ENCODE data around the gene SUFU.

Gene SUFU

DNA sequence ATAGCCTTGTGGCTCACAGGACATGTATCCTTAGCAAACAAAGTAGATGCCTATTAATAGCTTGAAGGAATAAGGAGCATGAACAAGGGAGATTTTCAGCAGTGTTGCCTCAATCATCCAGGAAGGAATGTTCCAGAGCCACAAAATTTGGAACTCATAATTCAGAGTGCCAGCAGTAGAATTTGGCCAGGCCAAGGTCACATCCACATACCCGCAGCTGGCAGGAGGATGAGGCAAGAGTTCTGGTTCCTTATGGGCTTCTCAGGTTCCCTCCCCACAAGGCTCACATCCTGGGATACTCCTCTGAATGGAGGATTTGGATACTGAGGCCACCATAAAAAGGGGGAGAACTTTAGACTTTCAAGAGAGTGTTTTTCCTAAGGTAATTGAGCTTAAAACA, 45.8 kb downstream of the SUFU start:
- H2AFZ ChIP-seq (ENCODE audit: low read length), result no peak overlapping the region
- H2BK120ac ChIP-seq (ENCODE audit: low read depth, low read length), result no peak overlapping the region
- no peak overlapping the region for H2BK5ac ChIP-seq (ENCODE audit: low read length)
- peaks cover 1% of the 10 kb centered on the region for H3K79me1 ChIP-seq (ENCODE audit: low read depth, low read length)
- no peak overlapping the region for H4K91ac ChIP-seq (ENCODE audit: low read depth, low read length, poor library complexity)
- peaks cover 0 to 3% of the 10 kb centered on the region in 2 donors for H3K4me1 ChIP-seq (ENCODE audit: control insufficient read depth in 2 of 2, insufficient read depth in 1 of 2, low read depth in 1 of 2, low read length in 2 of 2)
- H3K4ac ChIP-seq (ENCODE audit: low read length), result no peak overlapping the region
- H3K9me3 ChIP-seq (replicated peaks in 1 of 2; ENCODE audit: control insufficient read depth in 2 of 2, insufficient read depth in 1 of 2, low read depth in 1 of 2, low read length in 2 of 2), result no peaks in the 10 kb centered on the region
- no peak overlapping the region for H2AK5ac ChIP-seq (ENCODE audit: low read depth, low read length)
- no peak overlapping the region for H2BK12ac ChIP-seq (ENCODE audit: low read length)
- no peaks in the 10 kb centered on the region for H3K27me3 ChIP-seq (ENCODE audit: control insufficient read depth in 3 of 3, insufficient read depth in 3 of 3, low read depth in 1 of 3, low read length in 3 of 3)
- no peak overlapping the region for H3K27ac ChIP-seq (replicated peaks; ENCODE audit: low read length)
- H3K23ac ChIP-seq (ENCODE audit: low read depth, low read length, poor library complexity), result no peak overlapping the region
- H3K4me2 ChIP-seq (ENCODE audit: insufficient read depth, low read length, poor library complexity, severe bottlenecking), result no peak overlapping the region
- H2BK15ac ChIP-seq (ENCODE audit: low read length), result no peak overlapping the region
- no peak overlapping the region for H3K9ac ChIP-seq (ENCODE audit: low read depth, low read length, poor library complexity)
- no peak overlapping the region for H4K8ac ChIP-seq (ENCODE audit: low read depth, low read length)
- peaks cover 10 to 29% of the 10 kb centered on the region in 2 donors for H3K36me3 ChIP-seq (replicated peaks in 1 of 2; ENCODE audit: control insufficient read depth in 2 of 2, insufficient read depth in 2 of 2, low read length in 2 of 2)
- no peak overlapping the region for H3K4me3 ChIP-seq (ENCODE audit: low read length in 2 of 2)
- H3K18ac ChIP-seq (ENCODE audit: low read length), result no peak overlapping the region
- no peak overlapping the region for H3K14ac ChIP-seq (ENCODE audit: low read length)
- no peak for DNase-seq (ENCODE audit: low spot score)
- WGBS, 2 donors (ENCODE audit: extremely low coverage in 2 of 2, insufficient read length in 2 of 2, insufficient replicate concordance in 1 of 2), result no CpG with 5 or more reads among the region's 1 CpG

DNA sequence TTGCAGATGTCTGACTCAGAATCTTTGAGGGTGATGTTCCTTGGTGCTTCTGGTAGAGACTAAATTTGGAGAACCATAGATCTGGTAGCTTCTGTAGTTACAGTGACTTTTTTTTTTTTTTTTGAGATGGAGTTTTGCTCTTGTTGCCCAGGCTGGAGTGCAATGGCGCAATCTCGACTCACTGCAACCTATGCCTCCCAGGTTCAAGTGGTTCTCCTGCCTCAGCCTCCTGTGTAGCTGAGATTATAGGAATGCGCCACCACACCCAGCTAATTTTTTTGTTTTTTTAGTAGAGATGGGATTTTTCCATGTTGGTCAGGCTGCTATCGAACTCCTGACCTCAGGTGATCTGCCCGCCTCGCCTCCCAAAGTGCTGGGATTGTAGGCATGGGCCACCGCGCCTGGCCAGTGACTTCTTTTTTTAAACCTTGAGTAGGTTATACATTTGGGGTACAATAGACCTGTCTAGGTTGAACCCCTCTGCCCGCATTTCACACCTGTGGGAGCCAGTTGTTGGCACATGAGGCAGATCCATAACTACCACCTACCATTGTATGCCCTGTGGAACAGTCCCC, 47.0 kb downstream of the SUFU start:
- no peak overlapping the region for H2BK12ac ChIP-seq (ENCODE audit: low read length)
- H3K9ac ChIP-seq (ENCODE audit: low read depth, low read length, poor library complexity), result no peak overlapping the region
- no peak overlapping the region for H4K8ac ChIP-seq (ENCODE audit: low read depth, low read length)
- no peak overlapping the region for H2BK15ac ChIP-seq (ENCODE audit: low read length)
- H3K23ac ChIP-seq (ENCODE audit: low read depth, low read length, poor library complexity), result no peak overlapping the region
- no peaks in the 10 kb centered on the region for H3K9me3 ChIP-seq (replicated peaks in 1 of 2; ENCODE audit: control insufficient read depth in 2 of 2, insufficient read depth in 1 of 2, low read depth in 1 of 2, low read length in 2 of 2)
- H3K4ac ChIP-seq (ENCODE audit: low read length), result no peak overlapping the region
- H2BK120ac ChIP-seq (ENCODE audit: low read depth, low read length), result no peak overlapping the region
- H2BK5ac ChIP-seq (ENCODE audit: low read length), result no peak overlapping the region
- no peaks in the 10 kb centered on the region for H3K27me3 ChIP-seq (ENCODE audit: control insufficient read depth in 3 of 3, insufficient read depth in 3 of 3, low read depth in 1 of 3, low read length in 3 of 3)
- no peak for DNase-seq (ENCODE audit: low spot score)
- H3K36me3 ChIP-seq (replicated peaks in 1 of 2; ENCODE audit: control insufficient read depth in 2 of 2, insufficient read depth in 2 of 2, low read length in 2 of 2), result peaks cover 10 to 29% of the 10 kb centered on the region in 2 donors
- no peak overlapping the region for H3K4me3 ChIP-seq (ENCODE audit: low read length in 2 of 2)
- H3K4me2 ChIP-seq (ENCODE audit: insufficient read depth, low read length, poor library complexity, severe bottlenecking), result no peak overlapping the region
- H3K14ac ChIP-seq (ENCODE audit: low read length), result no peak overlapping the region
- H3K18ac ChIP-seq (ENCODE audit: low read length), result no peak overlapping the region
- H3K79me1 ChIP-seq (ENCODE audit: low read depth, low read length), result peaks cover 2% of the 10 kb centered on the region
- H2AFZ ChIP-seq (ENCODE audit: low read length), result no peak overlapping the region
- no peak overlapping the region for H3K27ac ChIP-seq (replicated peaks; ENCODE audit: low read length)
- H2AK5ac ChIP-seq (ENCODE audit: low read depth, low read length), result no peak overlapping the region
- peaks cover 0 to 5% of the 10 kb centered on the region in 2 donors for H3K4me1 ChIP-seq (ENCODE audit: control insufficient read depth in 2 of 2, insufficient read depth in 1 of 2, low read depth in 1 of 2, low read length in 2 of 2)
- H4K91ac ChIP-seq (ENCODE audit: low read depth, low read length, poor library complexity), result no peak overlapping the region
- WGBS, 2 donors (ENCODE audit: extremely low coverage in 2 of 2, insufficient read length in 2 of 2, insufficient replicate concordance in 1 of 2), result no CpG with 5 or more reads among the region's 9 CpGs

DNA sequence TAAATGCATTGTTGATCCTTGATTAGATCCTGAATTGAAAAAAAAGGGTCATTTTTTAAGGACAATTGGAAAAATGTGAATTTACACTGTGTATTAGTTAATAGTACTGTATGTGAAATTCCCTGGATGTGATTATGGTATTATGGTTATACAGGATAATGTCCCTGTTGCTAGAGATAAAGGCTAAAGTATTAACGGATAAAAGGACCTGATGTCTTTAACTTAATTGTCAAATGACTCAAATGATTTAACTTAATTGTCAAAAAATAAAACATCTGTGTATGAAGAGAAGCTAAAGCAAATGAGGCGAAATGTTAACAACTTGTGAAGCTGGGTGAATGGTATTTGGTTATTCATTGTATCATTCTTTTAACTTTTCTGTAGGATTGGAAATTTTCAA, 48.8 kb downstream of the SUFU start:
- H3K27me3 ChIP-seq (ENCODE audit: control insufficient read depth in 3 of 3, insufficient read depth in 3 of 3, low read depth in 1 of 3, low read length in 3 of 3), result no peaks in the 10 kb centered on the region
- H2BK15ac ChIP-seq (ENCODE audit: low read length), result no peak overlapping the region

DNA sequence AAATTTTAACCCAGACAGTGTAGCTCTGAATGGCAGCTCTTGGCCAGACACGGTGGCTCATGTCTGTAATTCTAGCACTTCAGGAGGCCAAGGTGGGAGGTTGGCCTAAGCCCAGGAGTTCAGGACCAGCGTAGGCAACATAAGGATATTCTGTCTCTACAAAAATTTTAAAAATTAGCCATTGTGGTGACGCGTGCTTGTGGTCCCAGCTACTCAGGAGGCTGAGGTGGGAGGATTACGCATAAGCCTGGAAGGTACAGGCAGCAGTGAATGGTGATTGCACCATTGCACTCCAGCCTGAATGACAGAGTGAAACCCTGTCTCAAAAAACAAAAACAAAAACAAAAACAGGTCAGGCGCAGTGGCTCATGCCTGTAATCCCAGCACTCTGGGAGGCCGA, 50.0 kb downstream of the SUFU start:
- no peak for DNase-seq (ENCODE audit: low spot score)
- Histone ChIP-seq H2AK5ac (ENCODE audit: low read depth, low read length) (no peak overlapping the region), H3K36me3 (replicated peaks in 1 of 2; ENCODE audit: control insufficient read depth in 2 of 2, insufficient read depth in 2 of 2, low read length in 2 of 2) (peaks cover 10 to 29% of the 10 kb centered on the region in 2 donors), H2BK5ac (ENCODE audit: low read length) (no peak overlapping the region), H3K79me1 (ENCODE audit: low read depth, low read length) (peaks cover 5% of the 10 kb centered on the region), H3K14ac (ENCODE audit: low read length) (no peak overlapping the region), H3K4ac (ENCODE audit: low read length) (no peak overlapping the region), H3K4me1 (ENCODE audit: control insufficient read depth in 2 of 2, insufficient read depth in 1 of 2, low read depth in 1 of 2, low read length in 2 of 2) (peaks cover 0 to 5% of the 10 kb centered on the region in 2 donors), H4K8ac (ENCODE audit: low read depth, low read length) (no peak overlapping the region), H3K18ac (ENCODE audit: low read length) (no peak overlapping the region), H3K4me3 (ENCODE audit: low read length in 2 of 2) (no peak overlapping the region), H2BK15ac (ENCODE audit: low read length) (no peak overlapping the region), H3K4me2 (ENCODE audit: insufficient read depth, low read length, poor library complexity, severe bottlenecking) (no peak overlapping the region), H3K9me3 (replicated peaks in 1 of 2; ENCODE audit: control insufficient read depth in 2 of 2, insufficient read depth in 1 of 2, low read depth in 1 of 2, low read length in 2 of 2) (no peaks in the 10 kb centered on the region), H3K27me3 (ENCODE audit: control insufficient read depth in 3 of 3, insufficient read depth in 3 of 3, low read depth in 1 of 3, low read length in 3 of 3) (no peaks in the 10 kb centered on the region), H3K23ac (ENCODE audit: low read depth, low read length, poor library complexity) (no peak overlapping the region), H2AFZ (ENCODE audit: low read length) (no peak overlapping the region), H3K9ac (ENCODE audit: low read depth, low read length, poor library complexity) (no peak overlapping the region), H3K27ac (replicated peaks; ENCODE audit: low read length) (no peak overlapping the region), H4K91ac (ENCODE audit: low read depth, low read length, poor library complexity) (no peak overlapping the region), H2BK120ac (ENCODE audit: low read depth, low read length) (no peak overlapping the region), H2BK12ac (ENCODE audit: low read length) (no peak overlapping the region)
- no CpG with 5 or more reads among the region's 7 CpGs for WGBS, 2 donors (ENCODE audit: extremely low coverage in 2 of 2, insufficient read length in 2 of 2, insufficient replicate concordance in 1 of 2)

More for the DNA sequence above, 48.8 kb downstream of the SUFU start:
- no peak for DNase-seq (ENCODE audit: low spot score)
- Histone ChIP-seq H3K79me1 (ENCODE audit: low read depth, low read length) (peaks cover 5% of the 10 kb centered on the region), H2AFZ (ENCODE audit: low read length) (no peak overlapping the region), H3K9ac (ENCODE audit: low read depth, low read length, poor library complexity) (no peak overlapping the region), H3K27ac (replicated peaks; ENCODE audit: low read length) (no peak overlapping the region), H2AK5ac (ENCODE audit: low read depth, low read length) (no peak overlapping the region), H3K4me1 (ENCODE audit: control insufficient read depth in 2 of 2, insufficient read depth in 1 of 2, low read depth in 1 of 2, low read length in 2 of 2) (peaks cover 0 to 6% of the 10 kb centered on the region in 2 donors), H3K4me3 (ENCODE audit: low read length in 2 of 2) (no peak overlapping the region), H3K14ac (ENCODE audit: low read length) (no peak overlapping the region), H3K4me2 (ENCODE audit: insufficient read depth, low read length, poor library complexity, severe bottlenecking) (no peak overlapping the region), H2BK120ac (ENCODE audit: low read depth, low read length) (no peak overlapping the region), H3K36me3 (replicated peaks in 1 of 2; ENCODE audit: control insufficient read depth in 2 of 2, insufficient read depth in 2 of 2, low read length in 2 of 2) (peaks cover 10 to 29% of the 10 kb centered on the region in 2 donors), H3K4ac (ENCODE audit: low read length) (no peak overlapping the region), H3K9me3 (replicated peaks in 1 of 2; ENCODE audit: control insufficient read depth in 2 of 2, insufficient read depth in 1 of 2, low read depth in 1 of 2, low read length in 2 of 2) (no peaks in the 10 kb centered on the region), H2BK5ac (ENCODE audit: low read length) (no peak overlapping the region), H2BK12ac (ENCODE audit: low read length) (no peak overlapping the region), H3K23ac (ENCODE audit: low read depth, low read length, poor library complexity) (no peak overlapping the region), H4K8ac (ENCODE audit: low read depth, low read length) (no peak overlapping the region), H3K18ac (ENCODE audit: low read length) (no peak overlapping the region), H4K91ac (ENCODE audit: low read depth, low read length, poor library complexity) (no peak overlapping the region)
- no CpG with 5 or more reads among the region's 2 CpGs for WGBS, 2 donors (ENCODE audit: extremely low coverage in 2 of 2, insufficient read length in 2 of 2, insufficient replicate concordance in 1 of 2)
